Transverse colon (tissue), 4 donors: ENCODE measurements around the gene MRPL19. TPM values are rescaled to one million over a fixed set of nuclear protein-coding genes. Genes with fewer than 3 reads are reported as not detected.

Source experiments
- DNase-seq: peaks from one replicate; pipeline ENCODE4 v3.0.0-alpha.2; 2019
- H3K27ac ChIP-seq, 4 donors: fragments of 200-600 bp; sonication (generic); 2 replicates each; pipeline ENCODE4 v1.5.1; 2016 to 2018; ENCODE audit warnings: inconsistent platforms in 4 of 4
- H3K27me3 ChIP-seq: fragments of 200-600 bp; sonication (generic); 2 replicates; pipeline ENCODE4 v1.5.1; 2017; ENCODE audit warnings: inconsistent platforms
- H3K36me3 ChIP-seq, 4 donors: fragments of 200-600 bp; sonication (generic); 2 replicates each; pipeline ENCODE4 v1.5.1; 2017 to 2019; ENCODE audit warnings: inconsistent platforms in 4 of 4
- H3K4me1 ChIP-seq, 4 donors: fragments of 200-600 bp; sonication (generic); 2 replicates each; pipeline ENCODE4 v1.5.1; 2017 to 2020; ENCODE audit warnings: inconsistent platforms in 4 of 4
- H3K4me3 ChIP-seq, 4 donors: fragments of 200-600 bp; sonication (generic); 1 replicate in 1 of 4; 2 replicates in 3 of 4; pipeline versions ENCODE4 v1.5.1 to v1.6.1; 2017 to 2019; ENCODE audit warnings: inconsistent platforms in 4 of 4
- H3K9me3 ChIP-seq, 2 donors: fragments of 200-600 bp; sonication (generic); 2 replicates each; pipeline ENCODE4 v1.5.1; 2017 to 2019; ENCODE audit warnings: inconsistent platforms in 2 of 2
- CTCF ChIP-seq, 5 experiments: fragments of 200-600 bp in 3 of 5; fragments of 450-650 bp in 2 of 5; sonication (generic) in 3 of 5; IDR thresholded peaks; 1 replicate in 2 of 5; 2 replicates in 3 of 5; pipeline ENCODE4 v1.5.1; 2016 to 2017; ENCODE audit warnings: antibody characterized with exemption in 5 of 5, inconsistent platforms in 3 of 5, mild to moderate bottlenecking in 2 of 5, moderate library complexity in 1 of 5
- EP300 ChIP-seq: sonication (generic); formaldehyde crosslinking; IDR thresholded peaks from one replicate; pipeline ENCODE4 v1.6.1; 2017; ENCODE audit warnings: antibody characterized with exemption, low read depth
- POLR2A ChIP-seq: fragments of 450-650 bp; IDR thresholded peaks from one replicate; pipeline ENCODE4 v1.6.1; 2016; ENCODE audit warnings: antibody characterized with exemption, mild to moderate bottlenecking, moderate library complexity
- POLR2AphosphoS5 ChIP-seq, 3 donors: sonication (generic); formaldehyde crosslinking; IDR thresholded peaks; one replicate each; pipeline ENCODE4 v1.6.1; 2016; ENCODE audit warnings: antibody characterized with exemption in 3 of 3
- WGBS, 2 donors: methylation state at CpG; one replicate each; pipeline ENCODE4 v1.1.5; 2018; ENCODE audit warnings: low coverage in 1 of 2; 5-methylcytosine and 5-hydroxymethylcytosine counted together
- in situ Hi-C, 4 donors: fragments of 200-750 bp; cut with MboI; loops; one replicate each; pipeline versions ENCODE4 v1.15.0 to v1.15.1; 2017; ENCODE audit warnings: low sequenced_read_pairs in 3 of 4, low pct_ligation_motif_present in 1 of 4, low pct_unique_long_range_greater_than_20kb in 1 of 4
- intact Hi-C: fragments of 100-400 bp; cut with DNase I; formaldehyde crosslinking; loops from one replicate; pipeline ENCODE4 v1.15.1; 2023; ENCODE audit warnings: low total_unique reads
- total RNA-seq, 4 donors: library from RNA; depleted of rRNA; stranded (reverse); fragments of >200 nt; gene quantifications; one replicate each; pipeline ENCODE4 v1.1.0, GENCODE V29; 2016

MRPL19 gene
- total RNA-seq, 4 donors from 2014 or later = 4.4 to 131 (median 27.4) TPM

GRCh38 chr2:75605770-75606529 is 40.6 kb upstream of the MRPL19 start:
- Histone ChIP-seq H3K4me3 (no peak overlapping the region), H3K27ac (no peak overlapping the region), H3K9me3 (no peaks in the 10 kb centered on the region), H3K4me1 (peaks cover 3 to 4% (median 3%) of the 10 kb centered on the region in 4 donors), H3K27me3 (peaks cover 34% of the 10 kb centered on the region), H3K36me3 (no peaks in the 10 kb centered on the region)
- in situ Hi-C loops = loop anchor here (25.0 kb wide), 2 partner anchors 694 to 919 kb away; no protein-coding TSS in a partner anchor
- intact Hi-C loops = no loop called here
- 14 to 52% methylated on average over 2 to 6 of the region's 6 CpGs for WGBS, 2 donors
- DNase-seq = no peak
- no peak for TF ChIP-seq CTCF (IDR thresholded peaks at IDR 0.05)
- TF ChIP-seq POLR2AphosphoS5 (IDR thresholded peaks at IDR 0.05) = no peak
- no peak for TF ChIP-seq POLR2A
- no peak for TF ChIP-seq EP300

DNA sequence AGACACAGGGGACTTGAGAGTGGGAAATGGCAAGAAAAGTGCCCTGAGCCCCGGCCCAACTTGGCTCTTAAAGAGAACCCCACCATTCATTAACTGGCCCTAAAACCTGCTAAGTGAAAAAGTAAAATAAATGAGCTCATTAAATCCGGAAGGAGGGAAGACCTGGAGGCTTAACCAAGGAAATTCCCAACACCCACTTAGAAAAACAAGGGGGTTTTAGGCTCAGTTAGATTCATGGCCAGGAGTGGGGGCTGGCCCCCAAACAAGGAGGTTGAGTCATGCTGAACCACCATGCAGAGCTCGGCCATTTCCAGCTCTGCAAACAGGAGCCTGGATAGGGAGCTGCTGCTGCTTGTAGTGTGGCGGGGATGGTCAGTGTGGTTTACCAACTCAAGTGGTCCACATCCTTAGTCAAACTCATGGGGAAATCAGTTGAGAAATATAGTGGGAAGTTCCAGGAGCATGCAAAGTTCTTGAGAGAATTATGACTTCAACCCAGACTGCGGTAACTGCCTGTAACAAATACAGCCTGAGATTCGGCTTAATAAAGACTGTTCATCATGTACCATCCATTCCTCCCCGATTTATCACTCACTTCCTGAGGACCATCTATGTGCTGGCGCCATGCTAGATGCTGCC is 39.7 kb upstream of the MRPL19 start:
- H3K4me3 ChIP-seq = no peak overlapping the region
- H3K9me3 ChIP-seq = no peaks in the 10 kb centered on the region
- no peaks in the 10 kb centered on the region for H3K36me3 ChIP-seq
- WGBS, 2 donors = 69 to 86% methylated on average over 6 to 8 of the region's 8 CpGs
- DNase-seq = no peak
- in situ Hi-C loops = loop anchor here (25.0 kb wide), 2 partner anchors 695 to 920 kb away; no protein-coding TSS in a partner anchor
- peaks cover 3 to 4% (median 3%) of the 10 kb centered on the region in 4 donors for H3K4me1 ChIP-seq
- no peak for TF ChIP-seq POLR2A
- no peak for TF ChIP-seq CTCF (IDR thresholded peaks at IDR 0.05)
- TF ChIP-seq EP300 = no peak
- TF ChIP-seq POLR2AphosphoS5 (IDR thresholded peaks at IDR 0.05) = no peak
- intact Hi-C loops = no loop called here
- H3K27me3 ChIP-seq = peaks cover 34% of the 10 kb centered on the region
- H3K27ac ChIP-seq = no peak overlapping the region

- no peak overlapping the region for H3K27ac ChIP-seq
- H3K27me3 ChIP-seq = peaks cover 34% of the 10 kb centered on the region
- in situ Hi-C loops = loop anchor here (25.0 kb wide), 2 partner anchors 695 to 920 kb away; no protein-coding TSS in a partner anchor
Measured at GRCh38 chr2:75607400-75607798, 39.2 kb upstream of the MRPL19 start.

More at GRCh38 chr2:75607400-75607798, 39.2 kb upstream of the MRPL19 start:
- Histone ChIP-seq H3K9me3 (no peaks in the 10 kb centered on the region), H3K4me1 (peaks cover 3 to 4% (median 3%) of the 10 kb centered on the region in 4 donors), H3K36me3 (no peaks in the 10 kb centered on the region), H3K4me3 (no peak overlapping the region)
- no peak for TF ChIP-seq POLR2AphosphoS5 (IDR thresholded peaks at IDR 0.05)
- no peak for TF ChIP-seq CTCF (IDR thresholded peaks at IDR 0.05)
- no peak for TF ChIP-seq POLR2A
- TF ChIP-seq EP300 = no peak
- DNase-seq = no peak
- 91 to 100% methylated on average over 2 to 3 of the region's 3 CpGs for WGBS, 2 donors
- intact Hi-C loops = no loop called here
